SK-N-SH (cell line): Measurements from ENCODE around the gene PROSER3. TPM values are rescaled to one million over a fixed set of nuclear protein-coding genes. Genes with fewer than 3 reads are reported as not detected.

ENCODE experiments used
- CTCF ChIA-PET: fragments of 300-600, 350-600 bp; formaldehyde crosslinking; extraction: SDS; loops from one replicate; lab custom pipeline; 2021; lab: Yijun Ruan, JAX
- POLR2A ChIA-PET: fragments of 350-600 bp; sonication (Branson Sonifier 250); formaldehyde crosslinking; extraction: SDS; loops from one replicate; lab custom pipeline; 2020; ENCODE audit warnings: antibody characterized with exemption, inconsistent platforms; lab: Yijun Ruan, JAX
- DNase-seq: peaks from one replicate; pipeline ENCODE4 v3.0.0; 2012
- H2AFZ ChIP-seq: fragments of 200-600 bp; sonication (generic); 2 replicates; pipeline ENCODE4 v1.8.1; 2016; ENCODE audit warnings: antibody characterized with exemption, mild to moderate bottlenecking, low read depth
- H3F3A ChIP-seq: fragments of 200-600 bp; sonication (generic); replicated peaks from 2 replicates; pipeline ENCODE3; 2016; ENCODE audit warnings: antibody characterized with exemption, mild to moderate bottlenecking; ENCODE audit not compliant: insufficient read depth
- H3K27ac ChIP-seq, 2 experiments: fragments of 200-500 bp in 1 of 2; fragments of 200-600 bp in 1 of 2; sonication (Bioruptor generic) in 1 of 2; sonication (generic), shearing (Covaris generic) in 1 of 2; 2 replicates each; pipeline versions ENCODE4 v1.5.1 to v1.6.1; 2014 to 2016; ENCODE audit warnings: low read depth in 2 of 2, inconsistent platforms in 1 of 2, low read length in 1 of 2, mild to moderate bottlenecking in 1 of 2, mixed read lengths in 1 of 2
- H3K27me3 ChIP-seq: fragments of 200-600 bp; sonication (generic), shearing (Covaris generic); 2 replicates; pipeline ENCODE4 v1.6.1; 2016; ENCODE audit warnings: mixed run types; ENCODE audit not compliant: insufficient read depth
- H3K36me3 ChIP-seq, 2 experiments: fragments of 200-500 bp in 1 of 2; fragments of 200-600 bp in 1 of 2; sonication (Bioruptor generic) in 1 of 2; sonication (generic) in 1 of 2; replicated peaks in 1 of 2; 2 replicates each; pipeline versions ENCODE3 to v1.5.1; 2014 to 2016; ENCODE audit warnings: low read length in 1 of 2, mild to moderate bottlenecking in 1 of 2; ENCODE audit not compliant: insufficient read depth in 2 of 2, control insufficient read depth in 1 of 2
- H3K4me1 ChIP-seq, 2 experiments: fragments of 200-500 bp in 1 of 2; fragments of 200-600 bp in 1 of 2; sonication (Bioruptor generic) in 1 of 2; sonication (generic), shearing (Covaris generic) in 1 of 2; 2 replicates each; pipeline versions ENCODE4 v1.5.1 to v1.6.1; 2014 to 2016; ENCODE audit warnings: low read depth in 1 of 2, low read length in 1 of 2, mixed run types in 1 of 2; ENCODE audit not compliant: insufficient read depth in 2 of 2, control insufficient read depth in 1 of 2
- H3K4me2 ChIP-seq: fragments of 200-600 bp; sonication (generic), shearing (Covaris generic); 2 replicates; pipeline ENCODE4 v1.6.1; 2017; ENCODE audit warnings: mixed run types
- H3K4me3 ChIP-seq, 2 experiments: fragments of 200-500 bp in 1 of 2; fragments of 200-600 bp in 1 of 2; sonication (Bioruptor generic) in 1 of 2; sonication (generic), shearing (Covaris generic) in 1 of 2; 2 replicates each; pipeline versions ENCODE4 v1.5.1 to v1.8.1; 2014 to 2016; ENCODE audit warnings: low read depth in 2 of 2, inconsistent platforms in 1 of 2, low read length in 1 of 2, mild to moderate bottlenecking in 1 of 2, mixed read lengths in 1 of 2, moderate library complexity in 1 of 2
- H3K79me2 ChIP-seq: fragments of 200-600 bp; sonication (generic); 2 replicates; pipeline ENCODE4 v1.8.1; 2017; ENCODE audit warnings: mild to moderate bottlenecking; ENCODE audit not compliant: insufficient read depth
- H3K9ac ChIP-seq: fragments of 200-600 bp; sonication (generic); 2 replicates; pipeline ENCODE4 v1.6.1; 2017; ENCODE audit warnings: mixed run types
- H3K9me2 ChIP-seq: fragments of 200-600 bp; sonication (generic); 2 replicates; pipeline ENCODE4 v1.6.1; 2017; ENCODE audit warnings: mixed run types
- H3K9me3 ChIP-seq: fragments of 200-600 bp; sonication (generic); 2 replicates; pipeline ENCODE4 v1.6.1; 2017; ENCODE audit warnings: mixed run types, mild to moderate bottlenecking, moderate library complexity
- H4K20me1 ChIP-seq: fragments of 200-600 bp; sonication (generic); 2 replicates; pipeline ENCODE4 v1.6.1; 2017; ENCODE audit warnings: mild to moderate bottlenecking, mixed run types; ENCODE audit not compliant: insufficient read depth
- EP300 ChIP-seq, 2 experiments: IDR thresholded peaks; 2 replicates each; pipeline versions ENCODE4 v1.4.0 to v1.6.1; 2012; ENCODE audit warnings: borderline replicate concordance in 1 of 2, low read depth in 1 of 2, low read length in 1 of 2
- EZH2phosphoT487 ChIP-seq: fragments of 200-600 bp; sonication (generic); IDR thresholded peaks from 2 replicates; pipeline ENCODE4 v1.6.1; 2017; ENCODE audit warnings: low read depth, mixed run types, mild to moderate bottlenecking, antibody characterized with exemption, moderate library complexity, borderline replicate concordance
- FOXJ3 ChIP-seq: sonication (generic); formaldehyde crosslinking; IDR thresholded peaks from 2 replicates; pipeline ENCODE4 v1.5.1; 2020; ENCODE audit warnings: mild to moderate bottlenecking, missing genetic modification reagents
- FOXM1 ChIP-seq: IDR thresholded peaks from 2 replicates; pipeline ENCODE4 v1.4.0; 2012; ENCODE audit warnings: low read depth, mild to moderate bottlenecking
- IRF3 ChIP-seq: fragments of 150-350 bp; IDR thresholded peaks from 2 replicates; pipeline ENCODE4 v1.6.1; 2016; ENCODE audit warnings: mild to moderate bottlenecking, low read depth, low read length
- MAX ChIP-seq: IDR thresholded peaks from 2 replicates; pipeline ENCODE4 v1.4.0; 2012; ENCODE audit warnings: low read depth
- MXI1 ChIP-seq: IDR thresholded peaks from 2 replicates; pipeline ENCODE4 v1.6.1; 2012; ENCODE audit warnings: mild to moderate bottlenecking, low read depth, low read length, improper control_type of control experiment
- NRF1 ChIP-seq: IDR thresholded peaks from 2 replicates; pipeline ENCODE4 v1.6.1; 2012; ENCODE audit warnings: low read depth, mild to moderate bottlenecking, low read length
- PBX3 ChIP-seq: IDR thresholded peaks from 2 replicates; pipeline ENCODE4; 2012
- POLR2AphosphoS5 ChIP-seq: IDR thresholded peaks from 2 replicates; pipeline ENCODE4 v1.6.1; 2012; ENCODE audit warnings: low read depth, low read length
- REST ChIP-seq: IDR thresholded peaks from 2 replicates; pipeline ENCODE4 v1.6.1; 2012; ENCODE audit warnings: mild to moderate bottlenecking, low read depth, low read length, moderate library complexity
- RFX5 ChIP-seq: IDR thresholded peaks from 2 replicates; pipeline ENCODE4 v1.6.1; 2012; ENCODE audit warnings: mild to moderate bottlenecking, improper control_type of control experiment, low read length
- RXRA ChIP-seq: IDR thresholded peaks from 2 replicates; pipeline ENCODE4 v1.4.0; 2012; ENCODE audit warnings: low read depth, mild to moderate bottlenecking, borderline replicate concordance
- SIN3A ChIP-seq: IDR thresholded peaks from 2 replicates; pipeline ENCODE4 v1.6.1; 2012; ENCODE audit warnings: low read depth, mild to moderate bottlenecking, low read length, moderate library complexity, borderline replicate concordance
- SMC3 ChIP-seq: IDR thresholded peaks from 2 replicates; pipeline ENCODE4 v1.6.1; 2012; ENCODE audit warnings: low read depth, low read length, improper control_type of control experiment
- TAF1 ChIP-seq: IDR thresholded peaks from 2 replicates; pipeline ENCODE4 v1.6.1; 2012; ENCODE audit warnings: low read depth, mild to moderate bottlenecking, low read length, moderate library complexity, borderline replicate concordance
- YY1 ChIP-seq: IDR thresholded peaks from 2 replicates; pipeline ENCODE4 v1.4.0; 2012; ENCODE audit warnings: low read depth, mild to moderate bottlenecking
- ZBTB33 ChIP-seq: IDR thresholded peaks from 2 replicates; pipeline ENCODE4 v1.4.0; 2012; ENCODE audit warnings: low read depth, borderline replicate concordance
- WGBS: methylation state at CpG from one replicate; pipeline ENCODE4 v1.1.6; 2017; ENCODE audit warnings: low lambda C conversion rate; 5-methylcytosine and 5-hydroxymethylcytosine counted together
- polyA plus RNA-seq, 3 experiments: library from polyadenylated mRNA; depleted of rRNA; stranded (reverse); fragments of >200 nt; gene quantifications; 2 replicates each; pipeline ENCODE4 v1.2.3, GENCODE V29; 2012

PROSER3 gene
- polyA plus RNA-seq, 1 of the 3 experiments (the other 2 are of a cell fraction): 12.5 TPM

GRCh38 chr19:35801828-35802227, 43.9 kb downstream of the PROSER3 start:
- no peak overlapping the region for H3K9ac ChIP-seq
- no peaks in the 10 kb centered on the region for H3K9me2 ChIP-seq
- no peak overlapping the region for H3K4me3 ChIP-seq
- no peak overlapping the region for H3K27ac ChIP-seq
- no peak overlapping the region for H3K4me2 ChIP-seq
- TF ChIP-seq FOXM1: no peak
- no peaks in the 10 kb centered on the region for H4K20me1 ChIP-seq
- WGBS: 10% methylated on average over 3 of the region's 3 CpGs
- peaks cover 14% of the 10 kb centered on the region; the same call in 1 of the 2 replicates for H3K27me3 ChIP-seq
- no peaks in the 10 kb centered on the region for H3F3A ChIP-seq
- no peaks in the 10 kb centered on the region for H3K4me1 ChIP-seq
- ChIA-PET POLR2A (no interaction called here), CTCF (interaction anchor here (0.6 to 1.3 kb wide), 3 partner anchors 10 to 291 kb away, joined by 3 read pairs; no protein-coding TSS in a partner anchor)
- no peaks in the 10 kb centered on the region for H3K36me3 ChIP-seq
- H2AFZ ChIP-seq: no peak overlapping the region
- DNase-seq: no peak
- no peaks in the 10 kb centered on the region for H3K9me3 ChIP-seq
- no peaks in the 10 kb centered on the region for H3K79me2 ChIP-seq

- H3K4me2 ChIP-seq: no peak overlapping the region
- H3K79me2 ChIP-seq: no peaks in the 10 kb centered on the region
- H3K9me3 ChIP-seq: no peaks in the 10 kb centered on the region
- no peaks in the 10 kb centered on the region for H3K36me3 ChIP-seq
- POLR2A ChIA-PET: no interaction called here
- no peaks in the 10 kb centered on the region for H3K4me1 ChIP-seq
- no peak overlapping the region for H3K27ac ChIP-seq
- no peaks in the 10 kb centered on the region for H4K20me1 ChIP-seq
- WGBS: 27% methylated on average over 3 of the region's 5 CpGs
- no peaks in the 10 kb centered on the region for H3K9me2 ChIP-seq
- TF ChIP-seq SMC3 (no peak), FOXJ3 (CRISPR knock-in tag) (no peak), EP300 (IDR thresholded peaks at IDR 0.05; ENCODE audit: borderline replicate concordance in 1 of 2, low read depth in 1 of 2, low read length in 1 of 2) (no peak), EZH2phosphoT487 (no peak), TAF1 (no peak), REST (no peak), YY1 (no peak), MXI1 (no peak), RXRA (no peak), FOXM1 (no peak), NRF1 (no peak), MAX (no peak), ZBTB33 (no peak), RFX5 (no peak), IRF3 (no peak), PBX3 (no peak), POLR2AphosphoS5 (no peak), SIN3A (no peak)
- no peak overlapping the region for H2AFZ ChIP-seq
- CTCF ChIA-PET: no interaction called here
- no peaks in the 10 kb centered on the region for H3F3A ChIP-seq
- H3K4me3 ChIP-seq: no peak overlapping the region
- no peaks in the 10 kb centered on the region; the same call in 1 of the 2 replicates for H3K27me3 ChIP-seq
- no peak overlapping the region for H3K9ac ChIP-seq
- DNase-seq: no peak
Measured at GRCh38 chr19:35805526-35806102, 47.6 kb downstream of the PROSER3 start.
